ENCODE data around the gene BTG4. TPM values are rescaled to one million over a fixed set of nuclear protein-coding genes. Genes with fewer than 3 reads are reported as not detected.

Gene BTG4
- total and polyA plus RNA-seq, 9 of the 15 experiments (the other 6 are each of a cell fraction or from before 2014, with no cell fraction given): not detected

DNA sequence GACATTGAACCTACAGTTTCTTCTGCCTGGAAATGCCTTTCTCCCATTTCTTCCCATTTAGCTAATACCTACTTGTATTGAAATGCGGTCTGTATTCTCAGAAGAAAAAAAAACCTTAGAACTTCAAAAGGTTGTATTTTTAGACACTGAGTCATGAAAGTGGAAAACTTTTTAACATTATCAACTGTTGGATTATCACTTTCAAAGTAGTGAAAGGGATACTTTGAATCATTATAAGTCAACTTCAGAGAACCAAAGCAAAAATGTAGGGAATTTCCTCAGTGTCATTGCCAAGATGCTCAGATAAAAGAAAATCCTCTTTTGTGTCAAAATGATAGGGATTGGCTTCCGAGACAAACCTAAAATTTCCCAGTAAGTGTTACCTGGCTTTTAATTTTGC, 8.9 kb upstream of the BTG4 start:
- Histone ChIP-seq H3K9me1 (ENCODE audit: control insufficient read depth, insufficient read depth, low read length) (no peaks in the 10 kb centered on the region), H3K4me3 (no peak overlapping the region), H3K27ac (ENCODE audit: extremely low read depth, low read depth, low read length) (no peak overlapping the region), H4K20me1 (replicated peaks; ENCODE audit: control insufficient read depth, insufficient read depth, low read length) (no peaks in the 10 kb centered on the region), H3K79me2 (ENCODE audit: control insufficient read depth, insufficient read depth, low read length) (no peaks in the 10 kb centered on the region), H3K9ac (ENCODE audit: insufficient read depth in 1 of 2, low read depth in 2 of 2, low read length in 2 of 2) (no peak overlapping the region), H3K4me1 (replicated peaks in 1 of 2; ENCODE audit: control insufficient read depth in 2 of 2, insufficient read depth in 2 of 2, low read length in 2 of 2) (no peaks in the 10 kb centered on the region), H3K9me3 (replicated peaks; ENCODE audit: control insufficient read depth, insufficient read depth, low read depth, low read length) (no peaks in the 10 kb centered on the region), H3K36me3 (ENCODE audit: control insufficient read depth, insufficient read depth, low read length) (no peaks in the 10 kb centered on the region), H3K27me3 (ENCODE audit: control insufficient read depth in 2 of 2, insufficient read depth in 2 of 2, low read length in 2 of 2) (peaks cover 8 to 14% of the 10 kb centered on the region in 2 experiments), H2AFZ (ENCODE audit: low read depth, low read length) (no peak overlapping the region), H3K4me2 (ENCODE audit: insufficient read depth, low read length) (no peak overlapping the region)
- FAIRE-seq (no peak), ATAC-seq (no peak), DNase-seq (ENCODE audit: extremely low read depth in 1 of 4, low spot score in 3 of 4) (no peak)
- ChIA-PET POLR2A (interaction anchor here (0.7 kb wide), 1 partner anchor 80 kb away, joined by 3 read pairs; no protein-coding TSS in a partner anchor), CTCF (ENCODE audit: low intra/inter-chr PET ratio) (no interaction called here)
- BruUV-seq (replicated peaks): no TSS peak
- in situ Hi-C loops (cut with MboI): no loop called here
- intact Hi-C loops (cut with micrococcal nuclease): no loop called here
- WGBS (ENCODE audit: insufficient coverage, low coverage, missing lambda C conversion rate): 4% methylated on average over 2 of the region's 2 CpGs
- TF ChIP-seq MYC (IDR thresholded peaks at IDR 0.05; ENCODE audit: low read depth, low read length) (no peak), MYC (CRISPR knock-in tag; IDR thresholded peaks at IDR 0.05; ENCODE audit: borderline replicate concordance, low read depth) (no peak), ILK (tag; IDR thresholded peaks at IDR 0.05; ENCODE audit: borderline replicate concordance, low read depth) (no peak), TEAD4 (IDR thresholded peaks at IDR 0.05; ENCODE audit: low read length) (no peak), TEAD4 (CRISPR knock-in tag; IDR thresholded peaks at IDR 0.05; ENCODE audit: borderline replicate concordance) (no peak), CBX5 (IDR thresholded peaks at IDR 0.05; ENCODE audit: borderline replicate concordance, low read depth) (no peak)
- TF ChIP-seq, protein P1, sequence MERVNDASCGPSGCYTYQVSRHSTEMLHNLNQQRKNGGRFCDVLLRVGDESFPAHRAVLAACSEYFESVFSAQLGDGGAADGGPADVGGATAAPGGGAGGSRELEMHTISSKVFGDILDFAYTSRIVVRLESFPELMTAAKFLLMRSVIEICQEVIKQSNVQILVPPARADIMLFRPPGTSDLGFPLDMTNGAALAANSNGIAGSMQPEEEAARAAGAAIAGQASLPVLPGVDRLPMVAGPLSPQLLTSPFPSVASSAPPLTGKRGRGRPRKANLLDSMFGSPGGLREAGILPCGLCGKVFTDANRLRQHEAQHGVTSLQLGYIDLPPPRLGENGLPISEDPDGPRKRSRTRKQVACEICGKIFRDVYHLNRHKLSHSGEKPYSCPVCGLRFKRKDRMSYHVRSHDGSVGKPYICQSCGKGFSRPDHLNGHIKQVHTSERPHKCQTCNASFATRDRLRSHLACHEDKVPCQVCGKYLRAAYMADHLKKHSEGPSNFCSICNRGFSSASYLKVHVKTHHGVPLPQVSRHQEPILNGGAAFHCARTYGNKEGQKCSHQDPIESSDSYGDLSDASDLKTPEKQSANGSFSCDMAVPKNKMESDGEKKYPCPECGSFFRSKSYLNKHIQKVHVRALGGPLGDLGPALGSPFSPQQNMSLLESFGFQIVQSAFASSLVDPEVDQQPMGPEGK (CRISPR knock-in tag; IDR thresholded peaks at IDR 0.05; ENCODE audit: borderline replicate concordance): no peak
- TF ChIP-seq, protein P2, sequence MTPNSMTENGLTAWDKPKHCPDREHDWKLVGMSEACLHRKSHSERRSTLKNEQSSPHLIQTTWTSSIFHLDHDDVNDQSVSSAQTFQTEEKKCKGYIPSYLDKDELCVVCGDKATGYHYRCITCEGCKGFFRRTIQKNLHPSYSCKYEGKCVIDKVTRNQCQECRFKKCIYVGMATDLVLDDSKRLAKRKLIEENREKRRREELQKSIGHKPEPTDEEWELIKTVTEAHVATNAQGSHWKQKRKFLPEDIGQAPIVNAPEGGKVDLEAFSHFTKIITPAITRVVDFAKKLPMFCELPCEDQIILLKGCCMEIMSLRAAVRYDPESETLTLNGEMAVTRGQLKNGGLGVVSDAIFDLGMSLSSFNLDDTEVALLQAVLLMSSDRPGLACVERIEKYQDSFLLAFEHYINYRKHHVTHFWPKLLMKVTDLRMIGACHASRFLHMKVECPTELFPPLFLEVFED (CRISPR knock-in tag; conservative IDR thresholded peaks at IDR 0.05): no peak
- TF ChIP-seq, protein P3, sequence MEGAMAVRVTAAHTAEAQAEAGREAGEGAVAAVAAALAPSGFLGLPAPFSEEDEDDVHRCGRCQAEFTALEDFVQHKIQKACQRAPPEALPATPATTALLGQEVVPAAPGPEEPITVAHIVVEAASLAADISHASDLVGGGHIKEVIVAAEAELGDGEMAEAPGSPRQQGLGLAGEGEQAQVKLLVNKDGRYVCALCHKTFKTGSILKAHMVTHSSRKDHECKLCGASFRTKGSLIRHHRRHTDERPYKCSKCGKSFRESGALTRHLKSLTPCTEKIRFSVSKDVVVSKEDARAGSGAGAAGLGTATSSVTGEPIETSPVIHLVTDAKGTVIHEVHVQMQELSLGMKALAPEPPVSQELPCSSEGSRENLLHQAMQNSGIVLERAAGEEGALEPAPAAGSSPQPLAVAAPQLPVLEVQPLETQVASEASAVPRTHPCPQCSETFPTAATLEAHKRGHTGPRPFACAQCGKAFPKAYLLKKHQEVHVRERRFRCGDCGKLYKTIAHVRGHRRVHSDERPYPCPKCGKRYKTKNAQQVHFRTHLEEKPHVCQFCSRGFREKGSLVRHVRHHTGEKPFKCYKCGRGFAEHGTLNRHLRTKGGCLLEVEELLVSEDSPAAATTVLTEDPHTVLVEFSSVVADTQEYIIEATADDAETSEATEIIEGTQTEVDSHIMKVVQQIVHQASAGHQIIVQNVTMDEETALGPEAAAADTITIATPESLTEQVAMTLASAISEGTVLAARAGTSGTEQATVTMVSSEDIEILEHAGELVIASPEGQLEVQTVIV (CRISPR knock-in tag; IDR thresholded peaks at IDR 0.05; ENCODE audit: borderline replicate concordance): no peak
- TF ChIP-seq, protein P4, sequence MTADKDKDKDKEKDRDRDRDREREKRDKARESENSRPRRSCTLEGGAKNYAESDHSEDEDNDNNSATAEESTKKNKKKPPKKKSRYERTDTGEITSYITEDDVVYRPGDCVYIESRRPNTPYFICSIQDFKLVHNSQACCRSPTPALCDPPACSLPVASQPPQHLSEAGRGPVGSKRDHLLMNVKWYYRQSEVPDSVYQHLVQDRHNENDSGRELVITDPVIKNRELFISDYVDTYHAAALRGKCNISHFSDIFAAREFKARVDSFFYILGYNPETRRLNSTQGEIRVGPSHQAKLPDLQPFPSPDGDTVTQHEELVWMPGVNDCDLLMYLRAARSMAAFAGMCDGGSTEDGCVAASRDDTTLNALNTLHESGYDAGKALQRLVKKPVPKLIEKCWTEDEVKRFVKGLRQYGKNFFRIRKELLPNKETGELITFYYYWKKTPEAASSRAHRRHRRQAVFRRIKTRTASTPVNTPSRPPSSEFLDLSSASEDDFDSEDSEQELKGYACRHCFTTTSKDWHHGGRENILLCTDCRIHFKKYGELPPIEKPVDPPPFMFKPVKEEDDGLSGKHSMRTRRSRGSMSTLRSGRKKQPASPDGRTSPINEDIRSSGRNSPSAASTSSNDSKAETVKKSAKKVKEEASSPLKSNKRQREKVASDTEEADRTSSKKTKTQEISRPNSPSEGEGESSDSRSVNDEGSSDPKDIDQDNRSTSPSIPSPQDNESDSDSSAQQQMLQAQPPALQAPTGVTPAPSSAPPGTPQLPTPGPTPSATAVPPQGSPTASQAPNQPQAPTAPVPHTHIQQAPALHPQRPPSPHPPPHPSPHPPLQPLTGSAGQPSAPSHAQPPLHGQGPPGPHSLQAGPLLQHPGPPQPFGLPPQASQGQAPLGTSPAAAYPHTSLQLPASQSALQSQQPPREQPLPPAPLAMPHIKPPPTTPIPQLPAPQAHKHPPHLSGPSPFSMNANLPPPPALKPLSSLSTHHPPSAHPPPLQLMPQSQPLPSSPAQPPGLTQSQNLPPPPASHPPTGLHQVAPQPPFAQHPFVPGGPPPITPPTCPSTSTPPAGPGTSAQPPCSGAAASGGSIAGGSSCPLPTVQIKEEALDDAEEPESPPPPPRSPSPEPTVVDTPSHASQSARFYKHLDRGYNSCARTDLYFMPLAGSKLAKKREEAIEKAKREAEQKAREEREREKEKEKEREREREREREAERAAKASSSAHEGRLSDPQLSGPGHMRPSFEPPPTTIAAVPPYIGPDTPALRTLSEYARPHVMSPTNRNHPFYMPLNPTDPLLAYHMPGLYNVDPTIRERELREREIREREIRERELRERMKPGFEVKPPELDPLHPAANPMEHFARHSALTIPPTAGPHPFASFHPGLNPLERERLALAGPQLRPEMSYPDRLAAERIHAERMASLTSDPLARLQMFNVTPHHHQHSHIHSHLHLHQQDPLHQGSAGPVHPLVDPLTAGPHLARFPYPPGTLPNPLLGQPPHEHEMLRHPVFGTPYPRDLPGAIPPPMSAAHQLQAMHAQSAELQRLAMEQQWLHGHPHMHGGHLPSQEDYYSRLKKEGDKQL (CRISPR knock-in tag; IDR thresholded peaks at IDR 0.05; ENCODE audit: borderline replicate concordance): no peak

Measured in K562 (cell line).